Stimulated activated naive CD8-positive, alpha-beta T cell treated with anti-CD3 and anti-CD28 coated beads, Interleukin-15, amount 100 ng/mL, for 72 hours (primary cell): ENCODE data around the gene DCUN1D2.
A peak's percentile ranks its signal among the peaks of the same experiment; 100 is the strongest.

Source experiments
- ATAC-seq: fragments of 150-1000 bp; cut with Tn5 transposase; 2 replicates; pipeline ENCODE4 v1.10.0; 2021; ENCODE audit warnings: mild to moderate bottlenecking, moderate library complexity
- DNase-seq, 2 donors: peaks; one replicate each; pipeline ENCODE4 v3.0.0; 2021 to 2022
- H3K27ac Mint-ChIP-seq, 2 donors: one replicate each; pipeline ENCODE4 v1.8.0; 2022; ENCODE audit warnings: mild to moderate bottlenecking in 2 of 2, mixed read lengths in 2 of 2, moderate library complexity in 2 of 2
- H3K27me3 Mint-ChIP-seq: one replicate; pipeline ENCODE4 v1.8.0; 2022; ENCODE audit warnings: mixed read lengths
- H3K4me1 Mint-ChIP-seq: one replicate; pipeline ENCODE4 v1.8.0; 2022; ENCODE audit warnings: mild to moderate bottlenecking, mixed read lengths
- H3K4me3 Mint-ChIP-seq, 2 donors: one replicate each; pipeline ENCODE4 v1.8.0; 2022; ENCODE audit warnings: mild to moderate bottlenecking in 2 of 2, mixed read lengths in 2 of 2, moderate library complexity in 1 of 2
- H3K9me3 Mint-ChIP-seq, 2 donors: one replicate each; pipeline ENCODE4 v1.8.0; 2022; ENCODE audit warnings: mixed read lengths in 2 of 2

DCUN1D2 gene

DNA sequence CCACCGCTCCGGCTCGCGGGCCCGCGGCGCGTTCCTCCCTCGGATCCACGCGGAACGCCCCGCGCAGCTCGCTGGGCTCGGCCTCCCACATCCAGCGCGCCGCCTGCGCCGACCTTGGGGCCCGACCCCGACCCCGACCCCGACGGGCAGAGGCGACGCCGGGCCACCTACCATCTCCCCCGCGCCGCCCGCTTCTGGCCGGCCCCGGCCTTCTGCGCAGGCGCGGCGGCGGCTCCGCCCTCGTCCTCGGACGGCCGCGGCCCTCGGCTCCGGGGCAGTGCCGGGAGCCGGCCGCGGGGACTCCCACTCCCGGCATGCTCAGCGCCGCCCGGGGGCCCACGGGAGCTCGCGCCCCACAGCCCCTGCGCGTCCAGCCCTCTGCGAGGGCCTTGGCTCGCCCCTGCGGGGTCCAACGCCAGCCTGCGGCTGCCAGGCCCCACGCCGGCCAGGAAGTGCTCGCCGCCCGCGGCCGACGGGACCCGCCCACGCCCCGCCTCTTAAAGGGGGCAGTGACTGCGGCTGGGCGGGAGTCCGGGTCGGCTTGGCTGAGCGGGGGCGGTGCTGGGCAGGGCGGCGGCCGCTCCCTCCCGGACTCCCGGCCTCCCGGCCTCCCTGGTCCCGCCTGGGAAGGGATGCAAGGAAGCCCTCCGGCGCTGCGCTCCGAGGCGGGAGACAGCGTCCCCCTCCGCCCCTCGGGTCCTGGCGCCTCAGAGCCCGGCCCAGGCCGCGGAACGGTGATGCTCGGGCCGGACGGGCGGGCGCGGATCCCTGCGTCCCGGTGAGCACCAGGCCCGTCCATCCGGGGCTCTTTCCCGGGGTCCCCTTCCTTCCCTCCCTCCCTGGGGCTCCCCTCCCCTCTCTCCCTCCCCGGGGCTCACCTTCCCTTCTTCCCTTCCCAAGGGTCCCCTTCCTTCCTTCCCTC is at the start of gene DCUN1D2:
DCUN1D2 (minus strand) TSS at position 216 of the 922 bp plus-strand sequence; CDS start at position 174, 42 bp downstream.
- Mint-ChIP-seq H3K27me3 (no peaks in the 10 kb centered on the region), H3K4me3 (peak within 1 kb of the TSS; percentile 91 to 94), H3K9me3 (no peaks in the 10 kb centered on the region), H3K4me1 (peaks cover 72% of the 10 kb centered on the region), H3K27ac (peak within 1 kb of the TSS; percentile 94)
- peak; percentile 77 for ATAC-seq
- peak; percentile 78 to 84 for DNase-seq

DNA sequence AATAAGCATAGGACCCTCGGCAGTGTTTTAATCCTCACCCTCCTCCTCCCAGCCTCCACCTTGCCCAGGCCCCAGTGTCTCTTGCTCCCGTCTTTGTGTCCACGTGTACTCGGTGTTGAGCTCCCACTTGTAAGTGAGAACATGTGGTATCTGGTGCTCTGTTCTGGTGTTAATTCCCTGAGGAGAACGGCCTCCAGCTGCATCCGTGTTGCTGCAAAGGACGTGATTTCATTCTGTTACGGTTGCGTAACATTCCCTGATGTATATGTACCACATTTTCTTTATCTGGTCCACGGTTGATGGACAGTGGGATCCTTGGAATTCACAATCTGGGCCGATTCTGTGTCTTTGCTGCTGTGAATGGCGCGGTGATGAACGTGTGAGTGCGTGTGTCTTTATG is 49.3 kb upstream of the DCUN1D2 start:
- DNase-seq, result no peak

DNA sequence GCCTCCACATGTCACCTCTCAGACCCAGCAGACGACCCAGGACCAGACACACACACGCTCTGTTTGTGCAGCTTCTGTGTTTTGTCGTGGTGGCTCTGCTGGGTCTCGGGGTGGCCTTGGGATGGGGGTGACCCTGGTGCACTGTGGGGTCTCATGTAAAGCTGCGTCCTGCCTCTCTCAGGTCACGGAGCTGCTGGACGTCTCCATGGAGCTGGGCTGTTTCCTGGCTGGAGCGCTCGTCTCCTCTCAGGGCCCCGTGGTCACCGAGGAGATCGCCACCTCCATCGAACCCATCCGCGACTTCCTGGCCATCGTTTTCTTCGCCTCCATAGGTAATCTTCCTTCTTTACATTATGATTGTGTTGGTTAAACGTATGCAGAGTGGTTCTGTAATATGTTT is 48.7 kb upstream of the DCUN1D2 start:
- no peak for ATAC-seq
- H3K4me1 Mint-ChIP-seq, result peaks cover 7% of the 10 kb centered on the region
- DNase-seq, result no peak
- H3K27ac Mint-ChIP-seq, result no peak overlapping the region
- H3K27me3 Mint-ChIP-seq, result no peaks in the 10 kb centered on the region
- H3K9me3 Mint-ChIP-seq, result no peaks in the 10 kb centered on the region
- no peak overlapping the region for H3K4me3 Mint-ChIP-seq

More for the DNA sequence above, 49.3 kb upstream of the DCUN1D2 start:
- no peak for ATAC-seq
- Mint-ChIP-seq H3K9me3 (no peaks in the 10 kb centered on the region), H3K27me3 (no peaks in the 10 kb centered on the region), H3K4me1 (peaks cover 7% of the 10 kb centered on the region), H3K4me3 (no peak overlapping the region), H3K27ac (no peak overlapping the region)

DNA sequence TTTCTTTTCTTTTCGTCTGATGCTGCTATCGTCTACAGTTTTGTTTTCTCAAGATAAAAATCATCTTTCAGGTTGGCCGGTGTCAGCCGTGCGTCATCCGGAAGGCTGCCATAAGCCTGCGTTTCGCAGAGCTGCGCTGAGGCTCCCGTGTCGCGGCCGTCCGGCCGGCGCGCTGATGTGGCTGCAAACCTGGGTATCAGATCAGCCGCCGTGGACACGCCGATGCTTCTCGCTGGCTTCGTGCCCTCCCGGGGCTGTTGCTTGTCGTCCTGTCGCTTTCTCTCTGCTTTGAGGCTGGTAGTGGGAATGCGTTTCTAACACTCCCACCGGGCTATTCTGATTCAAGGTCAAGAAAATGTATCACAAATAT is 48.2 kb upstream of the DCUN1D2 start:
- H3K9me3 Mint-ChIP-seq, result no peaks in the 10 kb centered on the region
- H3K27me3 Mint-ChIP-seq, result no peaks in the 10 kb centered on the region
- no peak for ATAC-seq

DNA sequence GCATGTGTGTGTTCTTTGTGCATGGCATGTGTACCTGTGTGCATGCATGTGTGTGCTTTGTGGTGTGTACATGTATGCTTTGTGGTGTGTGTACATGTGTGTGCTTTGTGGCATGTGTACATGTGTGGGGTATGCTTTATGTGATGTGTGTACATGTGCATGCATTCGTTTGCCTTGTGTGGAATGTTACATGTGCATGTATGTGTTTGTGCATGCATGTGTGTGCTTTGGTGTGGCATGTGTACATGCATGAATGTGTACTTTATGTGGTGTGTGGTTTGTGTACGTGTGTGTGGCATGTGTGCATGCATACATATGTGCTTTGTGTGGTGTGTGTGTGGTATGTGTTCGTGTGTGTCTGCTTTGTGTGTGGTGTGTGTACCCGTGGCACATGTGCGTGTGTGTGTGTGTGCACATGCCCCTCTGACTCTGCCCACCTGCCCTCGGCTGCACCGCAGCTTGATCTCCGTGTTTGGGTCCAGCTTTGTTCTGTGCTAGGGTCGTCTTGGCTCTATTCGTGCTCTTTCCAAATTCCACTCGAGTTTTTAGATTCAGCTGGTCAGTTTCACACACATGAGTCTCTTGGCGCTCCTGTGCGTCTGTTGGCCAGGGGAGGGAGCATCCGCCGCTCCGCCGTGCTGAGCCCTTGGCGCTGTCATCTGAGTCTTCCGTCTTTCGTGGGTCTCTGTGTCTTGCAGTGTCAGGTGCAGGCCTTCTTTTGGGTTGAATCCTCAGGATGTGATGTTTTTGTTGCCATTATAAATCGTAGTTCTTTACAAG is 47.6 kb upstream of the DCUN1D2 start:
- Mint-ChIP-seq H3K27ac (no peak overlapping the region), H3K4me3 (no peak overlapping the region), H3K4me1 (no peaks in the 10 kb centered on the region), H3K27me3 (no peaks in the 10 kb centered on the region), H3K9me3 (no peaks in the 10 kb centered on the region)
- ATAC-seq, result no peak
- no peak for DNase-seq

More for the DNA sequence above, 48.2 kb upstream of the DCUN1D2 start:
- Mint-ChIP-seq H3K4me3 (no peak overlapping the region), H3K27ac (no peak overlapping the region), H3K4me1 (peaks cover 5% of the 10 kb centered on the region)
- DNase-seq, result no peak

DNA sequence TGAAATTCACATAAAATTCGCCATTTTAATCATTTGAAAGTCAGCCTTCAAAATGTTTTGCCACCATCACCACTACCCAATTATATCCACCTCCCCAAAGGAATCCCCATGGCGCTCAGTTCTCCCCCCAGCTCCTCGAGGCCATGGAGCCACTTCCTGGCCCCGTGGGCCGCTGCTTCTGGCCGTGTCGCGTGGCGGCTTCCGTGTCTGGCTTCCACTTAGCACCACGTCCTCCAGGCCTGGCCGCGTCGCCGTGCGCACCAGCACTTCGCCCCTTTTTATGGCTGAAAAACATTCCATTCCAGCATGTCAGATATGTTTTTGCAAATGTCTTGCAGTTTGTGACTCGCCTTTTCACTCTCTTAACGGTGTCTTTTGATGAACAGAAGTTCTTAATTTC is 46.7 kb upstream of the DCUN1D2 start:
- DNase-seq (no peak), ATAC-seq (no peak)
- H3K4me3 Mint-ChIP-seq, result no peak overlapping the region
- no peaks in the 10 kb centered on the region for H3K9me3 Mint-ChIP-seq
- H3K27me3 Mint-ChIP-seq, result no peaks in the 10 kb centered on the region
- no peaks in the 10 kb centered on the region for H3K4me1 Mint-ChIP-seq
- no peak overlapping the region for H3K27ac Mint-ChIP-seq

DNA sequence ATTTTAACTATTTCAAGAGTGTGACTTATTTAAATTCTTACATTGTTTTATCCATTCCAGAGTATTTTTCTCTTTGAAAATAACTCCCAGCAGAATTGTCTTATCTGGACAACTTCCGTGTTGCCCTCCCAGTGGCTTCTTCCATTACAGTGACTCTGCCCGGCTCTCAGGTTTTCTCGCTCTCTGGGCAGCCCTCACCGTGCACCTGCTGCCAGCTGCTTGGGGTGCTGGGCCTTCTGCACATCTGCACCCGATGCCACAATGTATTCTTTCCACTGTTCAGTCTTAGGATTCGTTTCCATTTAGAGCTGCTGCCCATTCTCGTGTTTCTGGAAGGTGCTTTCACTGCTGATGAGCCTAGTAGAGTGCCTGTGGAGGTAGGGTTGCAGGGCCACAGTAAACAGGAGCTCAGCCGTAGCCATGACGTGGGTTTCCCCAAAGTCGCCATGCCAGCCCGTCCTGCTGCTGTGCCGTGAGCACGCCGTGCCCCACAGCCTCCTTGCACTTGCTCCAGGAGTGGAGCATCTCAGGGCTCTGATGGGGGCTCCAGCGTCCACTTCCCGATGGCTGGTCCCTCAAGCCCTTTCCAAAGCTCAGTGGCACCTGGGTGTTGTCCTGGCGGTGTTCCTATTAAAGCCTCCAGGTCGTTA is 46.1 kb upstream of the DCUN1D2 start:
- no peaks in the 10 kb centered on the region for H3K9me3 Mint-ChIP-seq
- no peaks in the 10 kb centered on the region for H3K27me3 Mint-ChIP-seq
- DNase-seq (no peak), ATAC-seq (no peak)
- H3K27ac Mint-ChIP-seq, result no peak overlapping the region
- H3K4me3 Mint-ChIP-seq, result no peak overlapping the region
- H3K4me1 Mint-ChIP-seq, result no peaks in the 10 kb centered on the region

DNA sequence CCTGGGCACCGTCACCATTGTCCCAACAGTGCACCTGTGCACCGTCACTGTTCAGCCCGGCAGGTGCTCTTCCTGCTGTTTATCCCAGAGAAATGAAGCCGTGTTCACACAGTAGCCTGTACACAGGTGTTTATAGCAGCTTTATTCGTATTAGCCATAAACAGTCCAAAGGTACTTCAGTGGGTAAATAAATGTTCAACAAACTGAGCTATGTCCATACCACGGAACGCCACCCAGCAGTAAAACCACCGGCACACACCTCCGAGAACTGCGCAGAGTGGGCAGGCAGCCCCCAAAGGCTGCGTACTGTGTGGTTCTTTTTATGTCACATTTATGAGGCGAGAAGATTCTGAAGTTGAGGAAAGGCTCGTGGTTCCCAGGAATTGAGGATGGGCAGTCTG is 44.9 kb upstream of the DCUN1D2 start:
- Mint-ChIP-seq H3K9me3 (no peaks in the 10 kb centered on the region), H3K4me1 (no peaks in the 10 kb centered on the region), H3K4me3 (no peak overlapping the region), H3K27ac (no peak overlapping the region), H3K27me3 (no peaks in the 10 kb centered on the region)
- ATAC-seq (no peak), DNase-seq (no peak)

DNA sequence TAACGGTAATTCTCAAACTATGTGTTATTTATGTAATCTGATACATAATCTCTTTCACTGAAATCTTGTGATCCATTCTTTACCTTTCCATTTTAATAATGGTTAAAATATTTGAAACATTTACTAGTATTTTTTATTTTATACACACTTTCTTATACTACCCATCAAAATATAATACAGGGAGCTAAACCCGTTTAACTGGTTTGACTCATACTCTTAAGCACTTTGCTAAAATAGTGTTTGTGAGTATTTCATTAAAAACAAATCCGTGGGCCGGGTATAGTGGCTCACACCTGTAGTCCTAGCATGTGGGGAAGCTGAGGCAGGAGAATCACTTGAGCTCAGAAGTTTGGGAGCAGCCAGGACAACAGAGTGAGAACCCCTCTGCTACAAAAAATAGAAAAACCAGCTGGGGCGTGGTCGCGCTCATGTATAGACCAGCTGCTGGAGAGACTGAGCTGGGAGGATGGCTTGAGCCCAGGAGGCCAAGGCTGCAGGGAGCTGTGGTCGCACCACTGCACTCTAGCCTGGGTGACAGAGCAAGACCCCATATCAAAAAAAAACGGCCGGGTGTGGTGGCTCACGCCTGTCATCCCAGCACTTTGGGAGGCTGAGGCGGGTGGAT is 43.8 kb upstream of the DCUN1D2 start:
- no peaks in the 10 kb centered on the region for H3K9me3 Mint-ChIP-seq

DNA sequence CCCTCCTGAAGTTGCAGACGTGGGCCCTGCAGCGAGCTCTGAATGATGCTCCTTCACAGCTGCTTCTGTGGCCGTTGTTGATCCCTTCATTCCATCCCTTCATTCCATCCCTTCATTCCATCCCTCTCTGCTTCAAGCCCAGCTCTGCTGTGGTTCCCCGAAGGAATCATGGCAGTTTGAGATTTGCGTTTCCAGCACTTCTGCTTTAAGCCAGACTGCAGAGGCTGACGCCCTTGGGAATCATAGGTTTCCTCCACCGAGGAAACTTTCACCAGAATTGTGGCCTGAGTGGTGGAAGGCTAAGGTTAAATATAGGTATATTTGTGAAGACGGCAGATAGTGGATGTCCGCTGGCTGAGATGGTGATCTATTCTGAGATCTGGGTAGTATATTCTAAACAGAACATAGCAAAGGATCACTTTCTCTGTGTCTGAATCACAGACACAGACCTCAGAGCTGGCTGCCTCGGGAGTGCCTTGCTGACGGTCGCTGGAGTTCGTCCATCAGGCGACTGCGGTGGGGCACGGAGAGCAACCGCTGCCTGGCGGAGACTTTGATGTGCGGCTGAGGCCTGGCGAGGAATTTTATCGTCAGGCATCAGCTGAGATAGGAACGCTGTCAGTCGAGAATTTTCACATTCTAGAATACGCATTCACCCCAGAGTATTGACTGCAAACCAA is 42.8 kb upstream of the DCUN1D2 start:
- H3K4me1 Mint-ChIP-seq, result no peaks in the 10 kb centered on the region
- no peak for DNase-seq
- no peak for ATAC-seq
- H3K27me3 Mint-ChIP-seq, result no peaks in the 10 kb centered on the region
- H3K4me3 Mint-ChIP-seq, result no peak overlapping the region
- no peak overlapping the region for H3K27ac Mint-ChIP-seq
- H3K9me3 Mint-ChIP-seq, result no peaks in the 10 kb centered on the region

More for the DNA sequence above, 43.8 kb upstream of the DCUN1D2 start:
- Mint-ChIP-seq H3K4me3 (no peak overlapping the region), H3K27ac (no peak overlapping the region), H3K27me3 (no peaks in the 10 kb centered on the region), H3K4me1 (no peaks in the 10 kb centered on the region)
- ATAC-seq, result no peak
- DNase-seq, result no peak

DNA sequence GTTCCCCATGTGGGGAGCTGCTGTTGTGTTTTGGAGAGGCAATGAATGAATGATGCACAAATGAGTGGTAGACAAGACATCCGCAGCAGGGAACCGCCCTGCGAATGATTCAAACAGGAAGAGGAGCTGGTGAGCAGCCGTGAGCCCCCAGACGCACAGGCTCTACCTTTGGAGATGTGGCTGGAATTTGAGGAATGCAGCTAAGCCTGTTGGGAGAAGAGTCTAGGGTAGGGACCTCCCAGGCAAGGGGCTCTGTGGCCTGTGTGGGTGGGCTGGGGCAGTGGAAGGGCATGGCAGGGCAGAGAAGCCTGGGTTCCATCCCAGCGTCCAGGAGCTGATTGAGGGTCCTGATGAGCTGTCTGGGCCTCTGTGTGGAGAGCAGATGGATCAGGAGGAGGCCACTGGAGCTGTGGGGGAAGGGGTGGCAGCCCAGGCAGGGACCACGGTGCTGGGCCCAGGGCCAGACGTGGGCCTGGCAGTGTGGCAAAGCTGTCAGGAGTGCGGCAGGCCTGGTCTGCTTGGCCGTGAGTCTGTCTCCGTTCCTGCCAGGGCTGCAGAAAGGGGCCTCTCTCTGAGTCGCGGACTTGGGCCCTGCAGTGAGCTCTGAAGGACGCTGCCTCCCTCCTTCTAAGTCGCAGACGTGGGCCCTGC is 41.8 kb upstream of the DCUN1D2 start:
- Mint-ChIP-seq H3K4me1 (no peaks in the 10 kb centered on the region), H3K9me3 (no peaks in the 10 kb centered on the region), H3K27ac (no peak overlapping the region), H3K27me3 (no peaks in the 10 kb centered on the region), H3K4me3 (no peak overlapping the region)
- DNase-seq (no peak), ATAC-seq (no peak)

DNA sequence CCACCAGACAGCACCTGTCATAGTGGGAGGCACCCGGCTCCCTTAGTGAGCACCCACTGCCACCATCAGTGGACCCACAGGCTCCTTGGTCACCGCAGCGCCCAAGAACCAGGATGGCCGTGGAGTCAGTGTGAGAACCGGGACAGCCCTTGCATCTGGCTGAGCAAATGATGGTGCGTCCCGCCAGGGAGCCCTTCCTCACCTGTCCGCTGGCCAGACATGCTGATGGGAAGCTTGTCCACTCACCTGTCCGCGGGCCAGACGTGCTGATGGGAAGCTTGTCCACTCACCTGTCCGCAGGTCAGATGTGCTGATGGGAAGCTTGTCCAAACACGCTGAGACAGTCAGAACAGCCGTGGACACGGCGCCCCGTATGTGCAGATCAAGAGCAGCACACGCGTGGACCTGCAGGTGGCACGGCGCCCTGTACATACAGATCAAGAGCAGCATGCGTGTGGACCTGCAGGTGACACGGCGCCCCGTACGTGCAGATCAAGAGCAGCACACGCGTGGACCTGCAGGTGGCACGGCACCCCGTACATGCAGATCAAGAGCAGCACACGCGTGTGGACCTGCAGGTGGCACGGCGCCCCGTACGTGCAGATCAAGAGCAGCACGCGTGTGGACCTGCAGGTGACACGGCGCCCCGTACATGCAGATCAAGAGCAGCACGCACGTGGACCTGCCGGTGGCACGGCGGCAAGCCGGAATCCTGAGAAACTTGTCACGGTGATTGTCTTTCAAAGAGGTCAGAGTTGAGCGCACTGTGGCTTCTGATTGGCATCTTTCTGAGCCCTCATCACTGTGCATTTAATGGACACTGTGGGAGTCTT is 40.7 kb upstream of the DCUN1D2 start:
- Mint-ChIP-seq H3K27ac (no peak overlapping the region), H3K27me3 (no peaks in the 10 kb centered on the region)

DNA sequence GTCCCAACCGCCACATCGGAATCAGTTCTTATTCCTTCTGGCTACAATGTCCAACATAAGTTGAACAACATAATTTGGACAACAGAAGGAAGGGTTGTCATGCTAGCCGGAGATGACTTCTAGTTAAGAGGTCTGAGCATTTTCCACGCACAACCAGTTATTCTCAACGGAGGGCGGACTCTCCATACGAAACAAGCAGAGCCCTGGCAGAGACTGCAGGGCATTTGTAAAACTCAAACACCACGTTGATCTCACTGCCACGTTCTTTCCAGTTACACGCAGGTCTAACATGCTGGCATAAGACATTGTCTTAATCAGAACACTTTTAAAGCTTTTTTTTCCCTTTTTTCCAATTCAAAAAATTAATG is 38.3 kb upstream of the DCUN1D2 start:
- DNase-seq (no peak), ATAC-seq (no peak)
- H3K4me1 Mint-ChIP-seq, result no peaks in the 10 kb centered on the region
- no peak overlapping the region for H3K27ac Mint-ChIP-seq
- no peak overlapping the region for H3K4me3 Mint-ChIP-seq
- H3K9me3 Mint-ChIP-seq, result no peaks in the 10 kb centered on the region
- H3K27me3 Mint-ChIP-seq, result no peaks in the 10 kb centered on the region

More for the DNA sequence above, 40.7 kb upstream of the DCUN1D2 start:
- Mint-ChIP-seq H3K4me3 (no peak overlapping the region), H3K4me1 (no peaks in the 10 kb centered on the region), H3K9me3 (no peaks in the 10 kb centered on the region)
- ATAC-seq, result no peak
- no peak for DNase-seq
